Measurements from ENCODE around the gene INAVA.
A peak's percentile ranks its signal among the peaks of the same experiment; 100 is the strongest.
"Not testable (repeated sequence)": the region's sequence is repeated elsewhere in the genome, so short reads cannot be mapped to it uniquely, and the experiment has no call there.

Gene INAVA

GRCh38 chr1:200931776-200932175 lies 37.1 kb downstream of the INAVA start:
- no peak for TF ChIP-seq CTCF (IDR thresholded peaks at IDR 0.05)
- peak in 1 of 2 donors; percentile 24 for DNase-seq
- no peak overlapping the region for H3K4me3 ChIP-seq
- no peaks in the 10 kb centered on the region for H3K36me3 ChIP-seq
- intact Hi-C loops (cut with DNase I; ENCODE audit: low total_unique reads): no loop called here
- no peaks in the 10 kb centered on the region for H3K9me3 ChIP-seq
- peaks cover 0 to 15% (median 5%) of the 10 kb centered on the region in 4 donors for H3K4me1 ChIP-seq
- no peak overlapping the region for H3K27ac ChIP-seq
- no peaks in the 10 kb centered on the region for H3K27me3 ChIP-seq

- Histone ChIP-seq H3K4me3 (no peak overlapping the region), H3K9me3 (no peaks in the 10 kb centered on the region), H3K4me1 (peaks cover 0 to 5% (median 1%) of the 10 kb centered on the region in 4 donors), H3K27ac (no peak overlapping the region), H3K27me3 (no peaks in the 10 kb centered on the region), H3K36me3 (no peaks in the 10 kb centered on the region)
- intact Hi-C loops (cut with DNase I; ENCODE audit: low total_unique reads): no loop called here
- TF ChIP-seq CTCF (IDR thresholded peaks at IDR 0.05): no peak
- DNase-seq: peak in 1 of 2 donors; percentile 28
Measured at GRCh38 chr1:200934676-200935245, 40.1 kb downstream of the INAVA start.

GRCh38 chr1:200935286-200935962 lies 40.7 kb downstream of the INAVA start:
- intact Hi-C loops (cut with DNase I; ENCODE audit: low total_unique reads): not testable (repeated sequence)
- DNase-seq: peak in 1 of 2 donors; percentile 54

GRCh38 chr1:200938955-200939354 lies 44.3 kb downstream of the INAVA start:
- no peak for DNase-seq
- Histone ChIP-seq H3K36me3 (no peaks in the 10 kb centered on the region), H3K9me3 (peaks cover 0 to 15% (median 5%) of the 10 kb centered on the region in 3 donors), H3K4me3 (no peak overlapping the region), H3K4me1 (no peaks in the 10 kb centered on the region), H3K27me3 (no peaks in the 10 kb centered on the region), H3K27ac (no peak overlapping the region)
- intact Hi-C loops (cut with DNase I; ENCODE audit: low total_unique reads): no loop called here
- no peak for TF ChIP-seq CTCF (IDR thresholded peaks at IDR 0.05)

More at GRCh38 chr1:200935286-200935962, 40.7 kb downstream of the INAVA start:
- not testable (repeated sequence) for H3K9me3 ChIP-seq, H3K27ac ChIP-seq, H3K4me3 ChIP-seq, H3K4me1 ChIP-seq, H3K27me3 ChIP-seq, H3K36me3 ChIP-seq

- Histone ChIP-seq H3K27ac (no peak overlapping the region), H3K9me3 (peaks cover 0 to 21% (median 5%) of the 10 kb centered on the region in 3 donors), H3K4me3 (no peak overlapping the region), H3K36me3 (peaks cover 0 to 3% (median 0%) of the 10 kb centered on the region in 3 donors), H3K4me1 (no peaks in the 10 kb centered on the region), H3K27me3 (no peaks in the 10 kb centered on the region)
- intact Hi-C loops (cut with DNase I; ENCODE audit: low total_unique reads): no loop called here
- no peak for DNase-seq
- TF ChIP-seq CTCF (IDR thresholded peaks at IDR 0.05): no peak
Measured at GRCh38 chr1:200945111-200945510, 50.4 kb downstream of the INAVA start.

GRCh38 chr1:200947059-200947566 lies 52.4 kb downstream of the INAVA start:
- no peak overlapping the region for H3K4me3 ChIP-seq
- H3K27me3 ChIP-seq: no peaks in the 10 kb centered on the region
- no peak overlapping the region for H3K27ac ChIP-seq
- TF ChIP-seq CTCF (IDR thresholded peaks at IDR 0.05): no peak
- no peaks in the 10 kb centered on the region for H3K4me1 ChIP-seq
- intact Hi-C loops (cut with DNase I; ENCODE audit: low total_unique reads): no loop called here
- no peak for DNase-seq
- peaks cover 0 to 3% (median 0%) of the 10 kb centered on the region in 3 donors for H3K36me3 ChIP-seq
- H3K9me3 ChIP-seq: peaks cover 0 to 7% (median 0%) of the 10 kb centered on the region in 3 donors
